Measurements from ENCODE around the gene BEST4. TPM values are rescaled to one million over a fixed set of nuclear protein-coding genes. Genes with fewer than 3 reads are reported as not detected.
A peak's percentile ranks its signal among the peaks of the same experiment; 100 is the strongest.

The BEST4 gene
- total and polyA plus RNA-seq, 2 of the 4 experiments (the other 2 are of a cell fraction) = 0.07 TPM; not detected in 1

- DNase-seq = no peak
- ChIA-PET POLR2A (ENCODE audit: unreplicated experiment) (no interaction called here), CTCF (interaction anchor here (0.6 kb wide), 1 partner anchor 15 kb away, joined by 4 read pairs; no protein-coding TSS in a partner anchor)
- no peak overlapping the region for H3K14ac ChIP-seq (replicated peaks; ENCODE audit: low read depth, low read length)
- peaks cover 37% of the 10 kb centered on the region for H3K36me3 ChIP-seq (ENCODE audit: control insufficient read depth, insufficient read depth, low read length)
- dilution Hi-C loops (cut with HindIII; ENCODE audit: low sequenced_read_pairs, unreplicated experiment) = no loop called here
- H2BK5ac ChIP-seq (ENCODE audit: low read depth, low read length, poor library complexity, severe bottlenecking) = no peak overlapping the region
- no peak overlapping the region for H3K56ac ChIP-seq (ENCODE audit: extremely low read depth, insufficient read depth, low read length)
- H4K20me1 ChIP-seq (ENCODE audit: insufficient read depth, low read length) = peaks cover 29% of the 10 kb centered on the region
- peak overlapping the region; percentile 65 for H3K4ac ChIP-seq (ENCODE audit: low read depth, low read length)
- H3K4me3 ChIP-seq (ENCODE audit: insufficient read depth, low read depth, low read length) = no peak overlapping the region
- peaks cover 27% of the 10 kb centered on the region for H3K4me1 ChIP-seq (ENCODE audit: control insufficient read depth, insufficient read depth, low read length)
- TF ChIP-seq RCOR1 (IDR thresholded peaks at IDR 0.05; ENCODE audit: insufficient replicate concordance, low read length) (no peak), CEBPB (IDR thresholded peaks at IDR 0.05; ENCODE audit: low read depth, low read length) (no peak), BHLHE40 (IDR thresholded peaks at IDR 0.05; ENCODE audit: low read depth, low read length) (no peak), ELK1 (IDR thresholded peaks at IDR 0.05; ENCODE audit: borderline replicate concordance, low read depth, low read length) (no peak), POLR2A (IDR thresholded peaks at IDR 0.05; ENCODE audit: low read depth, low read length) (no peak), MXI1 (IDR thresholded peaks at IDR 0.05; ENCODE audit: borderline replicate concordance, low read depth, low read length) (no peak), NFE2L2 (IDR thresholded peaks at IDR 0.05; ENCODE audit: low read depth, low read length) (no peak), RAD21 (IDR thresholded peaks at IDR 0.05; ENCODE audit: low read length) (no peak)
- peaks cover 15 to 45% of the 10 kb centered on the region in 2 experiments for H3K79me1 ChIP-seq (ENCODE audit: low read depth in 1 of 2, low read length in 2 of 2)
- no peak overlapping the region for H2BK15ac ChIP-seq (ENCODE audit: low read depth, low read length)
- no peak overlapping the region for H2BK20ac ChIP-seq (ENCODE audit: low read depth, low read length)
- ATAC-seq (ENCODE audit: low read depth) = no peak
- H4K91ac ChIP-seq (ENCODE audit: insufficient read depth, low read depth, low read length) = no peak overlapping the region
- intact Hi-C loops (cut with micrococcal nuclease) = loop anchor here (10.0 kb wide), 1 partner anchor 501 kb away; no protein-coding TSS in a partner anchor
- H3K23ac ChIP-seq (ENCODE audit: low read depth, low read length) = peak overlapping the region; percentile 56
- H2AFZ ChIP-seq (replicated peaks; ENCODE audit: low read length, poor library complexity) = no peak overlapping the region
- H4K5ac ChIP-seq (ENCODE audit: low read depth, low read length) = no peak overlapping the region
- no peak overlapping the region for H3K27ac ChIP-seq (ENCODE audit: insufficient read depth, low read length)
- H2AK5ac ChIP-seq (ENCODE audit: low read depth, low read length) = no peak overlapping the region
- no peak overlapping the region for H4K8ac ChIP-seq (ENCODE audit: low read depth in 2 of 2, low read length in 2 of 2)
- no peak overlapping the region for H2BK120ac ChIP-seq (ENCODE audit: low read depth, low read length)
- no TSS peak for BruUV-seq (replicated peaks)
- no peak overlapping the region for H3K4me2 ChIP-seq (ENCODE audit: low read depth, low read length)
- H2AK9ac ChIP-seq (replicated peaks; ENCODE audit: low read depth, low read length, poor library complexity) = peak overlapping the region; percentile 23
- H3K9me1 ChIP-seq (ENCODE audit: insufficient read depth, low read length) = peaks cover 12% of the 10 kb centered on the region
- in situ Hi-C loops (cut with MboI; ENCODE audit: low sequenced_read_pairs) = no loop called here
- H3K18ac ChIP-seq (ENCODE audit: low read depth, low read length) = no peak overlapping the region
- H3K27me3 ChIP-seq (ENCODE audit: control insufficient read depth, insufficient read depth, low read length) = no peaks in the 10 kb centered on the region
- WGBS, 2 experiments (ENCODE audit: extremely low coverage in 2 of 2, insufficient read length in 1 of 2) = no CpG with 5 or more reads among the region's 13 CpGs
- H3K9ac ChIP-seq (ENCODE audit: low read depth, low read length) = no peak overlapping the region
- no peaks in the 10 kb centered on the region for H3K9me3 ChIP-seq (ENCODE audit: control insufficient read depth, insufficient read depth, low read length)
Measured at GRCh38 chr1:44803312-44804095, 15.5 kb upstream of the BEST4 start.
